ENCODE measurements around the gene PILRA.
"Not testable (repeated sequence)": the region's sequence is repeated elsewhere in the genome, so short reads cannot be mapped to it uniquely, and the experiment has no call there.

PILRA gene

GRCh38 chr7:100437150-100438100 is 64.1 kb downstream of the PILRA start:
- DNase-seq, result no peak

GRCh38 chr7:100438172-100438571 is 64.9 kb downstream of the PILRA start:
- no peak for DNase-seq

- not testable (repeated sequence) for DNase-seq
Observed at GRCh38 chr7:100438731-100439130, 65.4 kb downstream of the PILRA start.

GRCh38 chr7:100439244-100439643 is 66.0 kb downstream of the PILRA start:
- not testable (repeated sequence) for DNase-seq

GRCh38 chr7:100441641-100442535 is 68.6 kb downstream of the PILRA start:
- DNase-seq, result no peak

GRCh38 chr7:100443096-100443840 is 70.0 kb downstream of the PILRA start:
- no peak for DNase-seq

- DNase-seq, result no peak
Observed at GRCh38 chr7:100444311-100445278, 71.3 kb downstream of the PILRA start.

GRCh38 chr7:100446040-100446439 is 72.8 kb downstream of the PILRA start:
- no peak for DNase-seq

GRCh38 chr7:100447363-100447762 is 74.1 kb downstream of the PILRA start:
- not testable (repeated sequence) for DNase-seq

- DNase-seq, result no peak
Observed at GRCh38 chr7:100449190-100449795, 76.0 kb downstream of the PILRA start.
